ENCODE measurements around the gene SMO. TPM values are rescaled to one million over a fixed set of nuclear protein-coding genes. Genes with fewer than 3 reads are reported as not detected.

SMO gene
- 11.7 and 17.7 TPM in 2 replicates for total RNA-seq

GRCh38 chr7:129188372-129188891 lies at the start of gene SMO:
Gene SMO (plus strand): TSS chr7:129188633. CDS start chr7:129189152, 519 bp downstream.

GRCh38 chr7:129144095-129144833 lies 44.2 kb upstream of the SMO start, which contains the start of gene TSPAN33:
Gene TSPAN33 (plus strand): TSS chr7:129144707. CDS start chr7:129144981, 274 bp downstream.

GRCh38 chr7:129224251-129225205 lies 36.1 kb downstream of the SMO start, which contains the start of gene AHCYL2:
Gene AHCYL2 (plus strand): TSS chr7:129225030.

Small RNAs within 50 kb of the gene (small RNA-seq; reads per million reads assigned to genes)
- not detected for gene RNY1P11

Other genes starting within 250 kb of the SMO start
- 66.7 and 86.5 TPM in 2 replicates for gene TNPO3, start 133.5 kb upstream of the SMO start, total RNA-seq
- 0.73 TPM in 1 of 2 replicates, not detected in the other for gene TSPAN33, start 43.9 kb upstream of the SMO start, total RNA-seq
- 8.9 TPM in 2 replicates for gene AHCYL2, start 36.4 kb downstream of the SMO start, total RNA-seq
- 1.5 TPM in 2 replicates for gene STRIP2, start 245.8 kb downstream of the SMO start, total RNA-seq